Stimulated activated CD8-positive, alpha-beta memory T cell treated with anti-CD3 and anti-CD28 coated beads, Interleukin-4, amount 100 ng/mL, for 1 hour (primary cell): Measurements from ENCODE around the gene CFAP47.
"Not testable (repeated sequence)": the region's sequence is repeated elsewhere in the genome, so short reads cannot be mapped to it uniquely, and the experiment has no call there.

ENCODE experiments used
- DNase-seq, 2 donors: peaks; one replicate each; pipeline ENCODE4 v3.0.0-alpha.2; 2020; ENCODE audit warnings: low read depth in 2 of 2, low spot score in 1 of 2

The CFAP47 gene

GRCh38 chrX:35919536-35920309 is at the start of gene CFAP47:
TSS of gene CFAP47 (plus strand) at chrX:35919734. CDS start at chrX:35919800, 66 bp downstream.
- DNase-seq, result no peak

- no peak for DNase-seq
Measured at GRCh38 chrX:35880601-35881000, 38.9 kb upstream of the CFAP47 start.

- no peak for DNase-seq
Measured at GRCh38 chrX:35886135-35886534, 33.4 kb upstream of the CFAP47 start.

GRCh38 chrX:35890699-35891098 is 28.8 kb upstream of the CFAP47 start:
- no peak for DNase-seq

- not testable (repeated sequence) for DNase-seq
Measured at GRCh38 chrX:35986816-35987215, 67.3 kb downstream of the CFAP47 start.

GRCh38 chrX:36007207-36007606 is 87.7 kb downstream of the CFAP47 start:
- no peak for DNase-seq

GRCh38 chrX:36019125-36019524 is 99.6 kb downstream of the CFAP47 start:
- DNase-seq, result no peak

GRCh38 chrX:36035550-36035949 is 116.0 kb downstream of the CFAP47 start:
- no peak for DNase-seq

- no peak for DNase-seq
Measured at GRCh38 chrX:36062778-36063177, 143.2 kb downstream of the CFAP47 start.

- no peak for DNase-seq
Measured at GRCh38 chrX:36071061-36071460, 151.5 kb downstream of the CFAP47 start.

GRCh38 chrX:36075009-36075408 is 155.5 kb downstream of the CFAP47 start:
- DNase-seq, result not testable (repeated sequence)

GRCh38 chrX:36083256-36083655 is 163.7 kb downstream of the CFAP47 start:
- no peak for DNase-seq

GRCh38 chrX:36087366-36087765 is 167.8 kb downstream of the CFAP47 start:
- DNase-seq, result no peak

- DNase-seq, result not testable (repeated sequence)
Measured at GRCh38 chrX:36088939-36089338, 169.4 kb downstream of the CFAP47 start.

- no peak for DNase-seq
Measured at GRCh38 chrX:36102425-36102824, 182.9 kb downstream of the CFAP47 start.

- DNase-seq, result no peak
Measured at GRCh38 chrX:36116222-36116621, 196.7 kb downstream of the CFAP47 start.

GRCh38 chrX:36159254-36159653 is 239.7 kb downstream of the CFAP47 start:
- no peak for DNase-seq

- DNase-seq, result no peak
Measured at GRCh38 chrX:36160081-36160480, 240.5 kb downstream of the CFAP47 start.

- no peak for DNase-seq
Measured at GRCh38 chrX:36198575-36198974, 279.0 kb downstream of the CFAP47 start.

GRCh38 chrX:36199928-36200327 is 280.4 kb downstream of the CFAP47 start:
- no peak for DNase-seq

GRCh38 chrX:36214924-36215323 is 295.4 kb downstream of the CFAP47 start:
- DNase-seq, result no peak

GRCh38 chrX:36218801-36219200 is 299.3 kb downstream of the CFAP47 start:
- DNase-seq, result no peak
